GM19467 (cell line): Measurements from ENCODE around the gene ARL13A.
A peak's percentile ranks its signal among the peaks of the same experiment; 100 is the strongest.
"Not testable (repeated sequence)": the region's sequence is repeated elsewhere in the genome, so short reads cannot be mapped to it uniquely, and the experiment has no call there.

Experiments used
- ATAC-seq: cut with Tn5 transposase; IDR thresholded peaks from one replicate; pipeline ENCODE4 v1.9.1; 2021; ENCODE audit warnings: mild to moderate bottlenecking, moderate library complexity; ENCODE audit not compliant: unreplicated experiment

ARL13A gene

DNA sequence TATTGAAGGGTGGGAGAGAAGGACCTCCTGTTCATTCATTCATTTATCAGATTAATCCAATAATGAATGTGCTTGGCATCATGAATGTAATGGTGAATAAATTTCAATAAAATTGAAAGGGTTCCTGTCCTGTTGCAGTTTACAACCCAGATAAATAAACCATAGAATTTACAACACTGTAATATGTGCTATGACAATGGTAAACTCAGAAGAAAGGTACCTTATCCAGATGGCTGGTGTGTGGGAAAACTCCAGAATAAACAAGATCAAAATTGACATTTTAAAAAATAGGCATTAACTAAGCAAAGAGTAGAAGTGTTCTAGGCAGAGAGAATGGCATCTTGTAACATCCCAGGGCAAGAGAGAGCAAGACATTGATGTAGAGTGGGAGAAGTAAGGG is 15.3 kb downstream of the ARL13A start:
- ATAC-seq = no peak

DNA sequence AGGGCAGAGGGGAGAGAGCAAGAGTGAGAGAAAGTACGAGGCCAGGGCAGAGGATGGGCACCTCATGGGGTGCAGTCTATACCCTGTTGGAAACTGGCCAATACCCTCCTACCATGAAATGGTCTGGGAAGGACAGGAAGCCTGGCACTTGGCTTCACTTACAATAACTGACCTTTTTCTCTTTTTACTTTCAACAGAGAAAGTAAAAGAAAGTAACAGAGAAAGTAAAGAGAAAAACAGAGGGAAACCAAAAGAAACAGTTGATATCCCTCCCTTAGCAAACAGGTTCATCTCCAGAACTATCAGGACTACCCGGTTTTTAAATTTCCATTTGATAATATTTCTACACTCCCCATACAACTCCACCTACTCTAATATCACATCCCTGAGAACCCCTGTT is 20.6 kb downstream of the ARL13A start:
- no peak for ATAC-seq

DNA sequence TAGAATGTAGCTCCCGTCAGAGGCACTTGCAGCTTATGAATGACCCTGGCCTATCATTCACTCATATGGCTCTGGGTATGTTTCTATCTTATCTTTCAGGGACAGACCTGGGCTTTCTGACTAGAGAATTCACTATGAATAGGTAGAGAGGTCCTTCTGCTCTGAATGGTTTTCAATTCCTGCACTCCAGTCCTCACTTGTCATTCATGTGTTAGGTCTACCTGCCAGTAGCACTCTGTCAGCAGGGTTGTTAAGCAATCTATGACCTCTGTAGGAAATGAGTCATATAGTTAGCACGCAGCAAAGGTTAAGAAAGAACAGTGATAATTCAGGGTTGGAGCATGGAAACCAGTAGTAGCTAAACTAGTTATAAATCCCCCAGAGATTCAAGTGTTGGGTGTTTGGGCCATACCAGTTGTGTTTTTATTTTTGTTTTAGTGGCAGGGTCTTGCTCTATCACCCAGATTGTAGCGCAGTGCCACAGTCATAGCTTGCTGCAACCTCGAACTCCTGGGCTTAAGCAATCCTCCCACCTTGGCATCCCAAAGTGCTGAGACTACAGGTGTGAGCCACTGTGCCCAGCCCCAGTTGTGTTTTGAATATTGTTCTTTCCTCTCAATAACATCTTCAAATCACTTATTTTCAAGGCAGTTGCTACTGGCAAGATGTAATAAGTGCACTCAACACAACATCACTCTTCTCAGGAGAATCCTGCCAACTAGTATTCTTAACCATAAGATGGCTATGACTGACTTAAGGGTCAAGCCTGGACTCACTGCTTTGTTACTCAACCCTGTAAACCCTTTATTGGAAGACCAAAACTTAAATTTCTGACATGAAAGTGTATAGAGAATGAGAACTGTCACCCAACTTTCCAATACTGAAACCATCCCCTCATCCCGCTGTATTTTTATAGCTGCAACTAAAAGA is 25.1 kb downstream of the ARL13A start:
- ATAC-seq = peak; percentile 84

GRCh38 chrX:100995469-100995868 is 26.0 kb downstream of the ARL13A start:
- no peak for ATAC-seq

- ATAC-seq = no peak
Observed at GRCh38 chrX:100999451-100999850, 29.9 kb downstream of the ARL13A start.

DNA sequence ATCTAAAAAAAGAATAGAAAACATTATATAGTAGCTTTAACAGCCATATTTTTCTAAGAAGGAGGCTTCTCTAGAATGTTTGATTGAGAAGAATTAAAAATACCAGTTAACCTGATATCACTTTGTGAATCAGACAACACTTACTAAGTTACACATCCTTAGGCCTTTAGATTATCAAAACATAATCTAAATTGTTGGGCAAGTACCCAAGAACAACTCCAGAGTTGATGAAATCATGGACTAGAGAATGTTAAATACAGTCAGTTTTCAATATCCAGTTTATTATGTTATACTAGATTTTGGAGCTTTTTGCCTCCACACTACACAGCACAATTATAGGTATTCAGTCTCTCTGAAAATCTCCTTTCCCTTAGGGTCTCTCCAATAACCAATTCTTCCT is 39.6 kb downstream of the ARL13A start:
- no peak for ATAC-seq

- not testable (repeated sequence) for ATAC-seq
Observed at GRCh38 chrX:101012031-101012430, 42.5 kb downstream of the ARL13A start.

- ATAC-seq = no peak
Observed at GRCh38 chrX:101022020-101022419, 52.5 kb downstream of the ARL13A start.

GRCh38 chrX:101025126-101025525 is 55.6 kb downstream of the ARL13A start:
- no peak for ATAC-seq

GRCh38 chrX:101028562-101028961 is 59.1 kb downstream of the ARL13A start:
- ATAC-seq = no peak

DNA sequence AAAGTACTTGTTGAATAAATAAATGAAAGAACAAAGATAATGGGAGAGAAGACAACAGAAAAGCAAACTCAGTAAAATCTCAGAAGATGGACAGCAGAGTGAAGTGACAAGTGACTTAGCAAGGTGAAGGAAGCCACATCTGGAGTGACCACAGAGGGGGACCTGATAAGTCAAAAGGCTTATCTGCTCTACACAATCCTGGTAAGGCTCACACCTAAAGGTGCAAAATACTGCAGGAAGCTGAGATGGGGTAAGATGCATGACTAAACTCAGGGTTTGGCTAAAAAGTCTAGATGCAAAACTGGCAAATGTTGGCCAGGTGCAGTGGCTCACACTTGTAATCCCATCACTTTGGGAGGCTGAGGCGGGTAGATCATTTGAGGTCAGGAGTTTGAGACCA is 60.2 kb downstream of the ARL13A start:
- ATAC-seq = no peak

DNA sequence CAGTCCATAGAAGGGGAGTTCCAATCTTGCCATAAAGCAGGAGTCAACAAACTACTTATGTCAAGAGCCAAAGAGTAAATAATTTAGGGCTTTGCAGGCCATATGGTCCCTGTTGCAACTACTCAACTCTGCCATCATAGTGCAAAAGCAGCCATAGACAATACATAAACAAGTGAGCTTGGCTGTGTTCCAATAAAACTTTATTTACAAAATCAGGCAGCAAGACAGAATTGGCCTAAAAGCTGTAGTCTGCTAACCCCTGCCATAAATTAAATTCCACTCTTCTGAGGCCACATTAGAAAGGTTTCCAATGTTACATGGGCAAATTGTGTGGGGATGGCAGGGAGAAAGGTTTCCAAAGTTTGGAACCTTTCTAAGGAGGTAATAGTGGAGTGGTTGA is 67.7 kb downstream of the ARL13A start:
- no peak for ATAC-seq

- ATAC-seq = no peak
Observed at GRCh38 chrX:101040197-101040596, 70.7 kb downstream of the ARL13A start.
